Mesothelial cell of epicardium (in vitro differentiated cells): ENCODE results near the gene FMNL2. TPM values are rescaled to one million over a fixed set of nuclear protein-coding genes. Genes with fewer than 3 reads are reported as not detected.

Experiments
- DNase-seq, 2 experiments: peaks; one replicate each; pipeline ENCODE4 v3.0.0; 2021; ENCODE audit warnings: low spot score in 2 of 2; ENCODE audit not compliant: unreplicated experiment in 2 of 2
- H3K27ac Mint-ChIP-seq: 2 replicates; pipeline ENCODE4 v1.8.0; 2021; ENCODE audit warnings: mixed read lengths
- H3K27me3 Mint-ChIP-seq: 2 replicates; pipeline ENCODE4 v1.8.0; 2021; ENCODE audit warnings: low read depth, mixed read lengths
- H3K36me3 Mint-ChIP-seq: 2 replicates; pipeline ENCODE4 v1.8.0; 2021; ENCODE audit warnings: mixed read lengths
- H3K4me1 Mint-ChIP-seq: 2 replicates; pipeline ENCODE4 v1.8.0; 2021; ENCODE audit warnings: mixed read lengths
- H3K4me3 Mint-ChIP-seq: 2 replicates; pipeline ENCODE4 v1.8.0; 2021; ENCODE audit warnings: mild to moderate bottlenecking, moderate library complexity, mixed read lengths
- H3K9me3 Mint-ChIP-seq: 2 replicates; pipeline ENCODE4 v1.8.0; 2021; ENCODE audit warnings: mixed read lengths
- CTCF ChIP-seq: fragments of 200-600 bp; sonication (generic); IDR thresholded peaks from one replicate; pipeline ENCODE4 v1.5.0; 2021; ENCODE audit warnings: antibody characterized with exemption; ENCODE audit not compliant: unreplicated experiment
- total RNA-seq: library from RNA; stranded (reverse); gene quantifications from 3 replicates; pipeline ENCODE4 v1.2.1, GENCODE V29; 2021

Gene FMNL2
- total RNA-seq, 1 donor from 2014 or later = 52.6 TPM

DNA sequence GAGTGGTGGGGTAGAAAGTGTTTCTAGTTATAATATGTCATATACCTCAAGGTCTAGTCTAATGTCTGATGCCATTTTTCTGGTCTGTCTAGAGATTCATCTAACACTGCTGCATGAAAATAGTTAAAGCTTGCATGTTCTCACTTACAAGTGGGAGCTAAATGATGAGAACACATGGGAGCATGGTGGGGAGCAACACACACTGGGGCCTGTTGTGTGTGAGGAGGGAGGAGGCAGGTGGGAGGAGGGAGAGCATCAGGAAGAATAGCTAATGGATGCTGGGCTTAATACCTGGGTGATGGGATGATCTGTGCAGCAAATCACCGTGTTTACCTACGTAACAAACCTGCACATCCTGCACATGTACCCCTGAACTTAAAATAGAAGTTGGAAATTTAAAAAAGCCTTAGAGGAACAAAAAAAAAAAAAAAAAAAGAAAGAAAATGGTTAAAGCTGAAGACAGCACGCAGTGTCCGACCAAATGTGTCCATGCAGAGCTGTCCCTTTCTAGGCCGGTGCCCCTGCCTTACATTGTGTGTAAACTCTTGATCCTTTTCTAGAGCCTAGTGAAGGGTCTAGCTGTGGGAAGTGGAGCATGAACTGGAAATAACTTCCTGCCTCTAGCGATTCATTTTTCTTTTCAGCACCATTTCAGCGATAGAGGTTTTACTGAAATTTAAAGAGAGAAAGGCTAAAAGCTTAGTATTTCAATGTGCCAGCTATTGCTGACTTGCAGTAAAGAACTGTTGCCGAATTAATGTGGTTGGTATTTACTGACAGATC is 94.0 kb downstream of the FMNL2 start:
- H3K9me3 Mint-ChIP-seq = no peaks in the 10 kb centered on the region
- H3K4me1 Mint-ChIP-seq = peaks cover 61% of the 10 kb centered on the region
- no peak overlapping the region for H3K4me3 Mint-ChIP-seq
- TF ChIP-seq CTCF = no peak
- no peaks in the 10 kb centered on the region for H3K27me3 Mint-ChIP-seq
- H3K27ac Mint-ChIP-seq = no peak overlapping the region
- DNase-seq = no peak
- no peaks in the 10 kb centered on the region for H3K36me3 Mint-ChIP-seq

- H3K27ac Mint-ChIP-seq = no peak overlapping the region
- DNase-seq = no peak
- H3K4me1 Mint-ChIP-seq = peaks cover 60% of the 10 kb centered on the region
- TF ChIP-seq CTCF = no peak
- H3K27me3 Mint-ChIP-seq = no peaks in the 10 kb centered on the region
- no peaks in the 10 kb centered on the region for H3K36me3 Mint-ChIP-seq
- no peaks in the 10 kb centered on the region for H3K9me3 Mint-ChIP-seq
- no peak overlapping the region for H3K4me3 Mint-ChIP-seq
These were observed 95.9 kb downstream of the FMNL2 start for GRCh38 chr2:152430876-152431275.

DNA sequence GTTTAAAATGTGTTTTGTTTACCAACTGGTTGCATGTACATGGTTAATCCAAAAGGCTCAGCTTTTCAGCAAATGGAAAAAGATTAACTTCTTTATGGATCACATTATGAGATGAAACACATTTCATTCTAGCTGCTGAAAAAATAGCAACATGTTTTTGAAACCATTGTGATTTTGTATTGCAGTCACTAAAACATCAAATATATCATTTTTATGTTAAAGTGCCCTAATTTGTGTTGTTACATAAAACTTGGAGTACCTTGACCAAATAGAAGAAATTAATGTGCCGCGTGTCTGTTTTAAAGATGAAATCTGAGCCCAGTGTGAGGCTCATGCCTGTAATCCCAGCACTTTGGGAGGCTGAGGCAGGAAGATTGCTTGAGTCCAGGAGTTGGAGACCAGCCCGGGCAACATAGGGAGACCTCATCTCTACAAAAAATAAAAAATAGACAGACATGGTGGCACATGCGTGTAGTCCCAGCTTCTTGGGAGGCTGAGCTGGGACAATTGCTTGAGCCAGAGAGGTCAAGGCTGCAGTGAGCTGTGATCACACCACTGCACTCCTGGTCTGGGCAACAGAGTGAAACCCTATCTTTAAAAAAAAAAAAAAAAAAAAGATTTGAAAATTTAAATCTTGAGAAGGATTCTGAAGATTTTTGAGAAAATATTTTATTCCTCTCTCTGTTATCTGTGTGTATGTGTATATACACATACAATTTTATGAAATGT is 96.6 kb downstream of the FMNL2 start:
- Mint-ChIP-seq H3K27ac (no peak overlapping the region), H3K36me3 (no peaks in the 10 kb centered on the region), H3K4me1 (peaks cover 53% of the 10 kb centered on the region), H3K4me3 (no peak overlapping the region), H3K27me3 (no peaks in the 10 kb centered on the region), H3K9me3 (no peaks in the 10 kb centered on the region)
- DNase-seq = no peak
- no peak for TF ChIP-seq CTCF

DNA sequence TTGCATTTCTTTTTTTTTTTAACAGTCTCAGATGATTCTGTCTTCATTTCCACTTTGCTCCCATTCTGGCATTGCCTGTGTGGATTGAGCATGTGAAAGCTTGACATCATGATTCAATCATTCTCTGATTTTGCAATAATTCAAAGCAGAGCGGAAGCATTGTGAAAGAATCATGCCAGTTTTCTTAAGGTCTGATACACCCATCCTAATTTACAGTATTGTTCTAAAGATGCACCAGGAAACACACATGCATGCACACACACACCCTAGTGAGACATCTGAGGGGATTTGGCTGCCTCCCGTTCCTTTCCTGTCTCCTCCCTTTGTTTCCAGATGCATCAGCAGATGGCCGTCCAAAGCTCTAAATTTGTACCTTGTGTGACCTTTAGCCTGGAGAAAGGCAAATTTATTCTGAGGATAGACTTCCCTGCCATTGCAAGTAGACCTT is 97.3 kb downstream of the FMNL2 start:
- DNase-seq = no peak
- Mint-ChIP-seq H3K27me3 (no peaks in the 10 kb centered on the region), H3K36me3 (no peaks in the 10 kb centered on the region), H3K4me1 (peaks cover 50% of the 10 kb centered on the region), H3K4me3 (no peak overlapping the region), H3K9me3 (no peaks in the 10 kb centered on the region), H3K27ac (no peak overlapping the region)
- TF ChIP-seq CTCF = no peak

GRCh38 chr2:152432765-152433164 is 97.8 kb downstream of the FMNL2 start:
- DNase-seq = no peak
- Mint-ChIP-seq H3K9me3 (no peaks in the 10 kb centered on the region), H3K27ac (no peak overlapping the region), H3K36me3 (no peaks in the 10 kb centered on the region), H3K4me1 (peaks cover 52% of the 10 kb centered on the region), H3K4me3 (no peak overlapping the region), H3K27me3 (no peaks in the 10 kb centered on the region)
- no peak for TF ChIP-seq CTCF
